NCI-H345 treated with DMSO at 0.1 percent for 48 hours (cell line): ENCODE measurements around the gene HIC1.
A peak's percentile ranks its signal among the peaks of the same experiment; 100 is the strongest.
"Not testable (repeated sequence)": the region's sequence is repeated elsewhere in the genome, so short reads cannot be mapped to it uniquely, and the experiment has no call there.

Source experiments
- DNase-seq: peaks from one replicate; lab custom pipeline; 2025; ENCODE audit not compliant: unreplicated experiment; lab: John Stamatoyannopoulos, UW

The HIC1 gene, protein sequence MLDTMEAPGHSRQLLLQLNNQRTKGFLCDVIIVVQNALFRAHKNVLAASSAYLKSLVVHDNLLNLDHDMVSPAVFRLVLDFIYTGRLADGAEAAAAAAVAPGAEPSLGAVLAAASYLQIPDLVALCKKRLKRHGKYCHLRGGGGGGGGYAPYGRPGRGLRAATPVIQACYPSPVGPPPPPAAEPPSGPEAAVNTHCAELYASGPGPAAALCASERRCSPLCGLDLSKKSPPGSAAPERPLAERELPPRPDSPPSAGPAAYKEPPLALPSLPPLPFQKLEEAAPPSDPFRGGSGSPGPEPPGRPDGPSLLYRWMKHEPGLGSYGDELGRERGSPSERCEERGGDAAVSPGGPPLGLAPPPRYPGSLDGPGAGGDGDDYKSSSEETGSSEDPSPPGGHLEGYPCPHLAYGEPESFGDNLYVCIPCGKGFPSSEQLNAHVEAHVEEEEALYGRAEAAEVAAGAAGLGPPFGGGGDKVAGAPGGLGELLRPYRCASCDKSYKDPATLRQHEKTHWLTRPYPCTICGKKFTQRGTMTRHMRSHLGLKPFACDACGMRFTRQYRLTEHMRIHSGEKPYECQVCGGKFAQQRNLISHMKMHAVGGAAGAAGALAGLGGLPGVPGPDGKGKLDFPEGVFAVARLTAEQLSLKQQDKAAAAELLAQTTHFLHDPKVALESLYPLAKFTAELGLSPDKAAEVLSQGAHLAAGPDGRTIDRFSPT

DNA sequence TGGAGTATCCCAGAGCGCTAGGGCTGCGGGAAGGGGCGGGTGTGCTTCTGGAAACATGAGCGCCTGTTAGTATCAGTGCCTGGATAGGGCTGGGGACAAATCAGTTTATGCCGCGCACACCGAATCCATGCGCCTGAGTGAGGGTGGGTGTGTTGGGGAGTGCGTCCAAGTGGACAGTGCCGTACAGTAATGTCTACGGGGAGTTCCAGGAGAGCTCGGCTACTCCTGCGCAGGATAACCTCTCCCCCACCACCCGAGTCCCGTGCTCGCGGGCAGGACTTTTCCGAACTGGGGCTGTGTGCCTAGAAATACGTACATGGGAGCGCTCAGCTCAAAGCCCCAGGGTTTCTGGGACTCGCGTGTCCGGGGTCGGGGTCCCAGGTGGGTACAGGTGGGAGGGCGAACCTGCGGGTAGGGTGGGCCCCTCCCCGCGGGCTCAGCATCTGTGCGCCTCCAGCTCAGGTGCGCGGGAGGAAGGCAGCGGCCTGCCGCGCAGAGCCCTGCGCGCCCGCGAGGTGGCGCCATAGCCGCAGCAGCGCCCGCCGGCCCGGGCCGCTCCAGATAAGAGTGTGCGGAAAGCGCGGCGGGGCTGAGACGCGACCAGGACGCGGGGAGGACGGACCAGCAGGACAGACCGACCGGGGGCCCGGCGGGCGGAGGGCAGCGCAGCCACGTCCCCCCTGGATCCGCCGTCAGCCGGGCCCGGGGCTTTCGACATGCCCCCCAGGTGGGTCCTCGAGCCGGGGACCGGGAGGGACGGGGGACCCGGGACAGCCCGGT lies at the start of gene HIC1:
Gene HIC1, plus strand, starts transcription at position 592 of the 780 bp plus-strand sequence. CDS start 1,588 bp downstream, outside the sequence.
- DNase-seq, result peak; percentile 28

DNA sequence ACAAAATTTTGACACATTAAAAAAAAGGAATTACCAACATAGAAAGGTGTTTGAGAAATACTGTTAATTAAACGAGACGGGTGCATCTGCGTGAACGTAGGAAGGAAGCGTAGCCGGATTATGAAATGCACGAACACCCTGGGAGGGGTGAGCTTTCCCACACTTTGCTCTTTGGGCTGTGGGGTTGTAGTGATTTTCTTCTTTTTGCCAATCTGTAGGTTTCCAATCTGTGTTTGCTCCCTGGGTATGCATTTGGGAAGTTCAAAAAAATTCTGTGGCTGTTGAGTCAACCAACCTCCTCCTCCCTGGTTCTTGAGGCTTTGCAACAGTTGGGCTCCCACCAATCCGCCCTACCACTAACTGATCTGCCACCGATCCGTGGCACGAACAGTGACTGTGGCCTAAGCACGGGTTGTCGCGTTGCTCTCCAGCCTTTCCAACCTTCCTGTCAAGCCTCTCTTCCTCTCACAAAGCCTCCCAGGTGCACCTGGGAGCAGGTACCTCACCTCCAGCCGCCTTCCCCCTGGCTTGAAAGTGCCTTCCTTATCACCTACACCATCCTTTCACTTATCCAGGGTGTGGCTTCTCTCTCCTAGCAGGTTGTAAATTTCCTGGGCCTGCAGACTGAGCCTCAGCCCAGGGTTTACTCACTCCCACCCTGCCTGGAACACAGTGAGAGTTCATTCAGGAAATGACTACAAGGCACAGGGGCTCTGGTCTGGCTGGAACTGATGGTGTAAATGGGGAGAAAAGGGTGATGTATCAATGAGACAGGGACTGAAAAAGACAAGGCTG lies 46.4 kb upstream of the HIC1 start:
- no peak for DNase-seq

DNA sequence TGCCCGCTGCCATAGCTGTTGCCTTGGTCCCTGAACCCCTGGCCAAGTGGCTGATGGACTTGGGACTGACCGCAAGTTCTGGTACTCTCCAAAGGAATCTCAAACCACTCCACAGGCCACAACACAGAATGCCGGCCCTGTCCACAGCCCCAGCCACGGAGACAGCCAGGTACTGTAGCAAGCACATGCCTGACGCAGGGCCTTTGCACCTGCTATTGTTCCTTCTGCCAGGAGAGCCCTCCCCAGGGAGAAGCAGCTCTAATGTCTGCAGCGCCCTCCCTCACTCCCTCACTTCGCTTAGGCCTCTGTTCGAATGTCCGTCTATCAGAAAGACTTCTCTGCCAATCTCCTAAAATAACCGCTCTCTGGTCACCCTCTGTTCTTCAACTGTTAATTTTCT lies 45.2 kb upstream of the HIC1 start:
- DNase-seq, result no peak

DNA sequence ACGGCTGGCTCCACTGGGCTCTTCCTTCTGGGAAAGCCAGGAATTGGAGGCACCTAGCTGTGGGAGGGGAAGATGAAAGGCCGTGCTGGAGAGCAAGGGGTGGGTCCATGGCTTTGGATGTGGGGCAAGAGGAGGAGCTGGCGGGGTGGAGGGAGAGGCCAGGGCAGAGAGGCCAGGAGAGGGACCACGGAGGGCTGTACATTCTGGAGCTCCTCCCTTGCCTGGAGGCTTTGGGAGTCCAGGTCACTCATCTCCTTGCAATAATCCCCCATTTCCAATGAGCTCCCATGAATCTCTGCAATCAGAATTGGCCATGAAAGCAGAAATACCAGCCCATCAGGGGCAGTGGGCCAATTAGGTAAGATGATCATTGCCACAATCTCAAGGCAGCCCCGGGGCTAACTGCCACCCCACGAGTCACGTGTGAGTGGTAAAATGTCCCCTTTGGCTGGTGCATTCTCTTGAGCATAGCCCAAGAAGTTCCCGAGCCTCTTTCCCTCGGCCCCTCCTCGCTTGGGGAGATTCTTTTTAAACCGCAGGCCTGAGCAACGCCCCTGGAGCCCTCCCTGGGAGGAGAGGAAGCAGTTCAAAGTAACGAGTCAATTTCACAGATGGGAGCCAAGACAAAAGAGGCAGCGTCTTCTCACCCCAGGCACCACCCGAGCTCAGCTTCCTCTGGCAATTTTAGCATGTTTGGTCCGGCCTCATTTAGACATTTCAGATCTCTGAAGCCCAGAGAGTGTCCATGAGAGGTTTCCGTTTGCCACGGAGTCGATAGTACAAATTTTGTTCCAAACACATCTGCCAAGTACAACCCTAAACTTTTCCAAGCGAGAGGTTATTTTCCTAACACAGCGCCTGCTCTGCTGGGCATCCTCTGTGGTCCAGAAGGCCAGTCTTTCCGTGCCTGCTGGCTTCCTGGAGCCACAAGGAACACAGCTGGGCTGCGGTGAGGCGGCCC lies 43.2 kb upstream of the HIC1 start:
- no peak for DNase-seq

DNA sequence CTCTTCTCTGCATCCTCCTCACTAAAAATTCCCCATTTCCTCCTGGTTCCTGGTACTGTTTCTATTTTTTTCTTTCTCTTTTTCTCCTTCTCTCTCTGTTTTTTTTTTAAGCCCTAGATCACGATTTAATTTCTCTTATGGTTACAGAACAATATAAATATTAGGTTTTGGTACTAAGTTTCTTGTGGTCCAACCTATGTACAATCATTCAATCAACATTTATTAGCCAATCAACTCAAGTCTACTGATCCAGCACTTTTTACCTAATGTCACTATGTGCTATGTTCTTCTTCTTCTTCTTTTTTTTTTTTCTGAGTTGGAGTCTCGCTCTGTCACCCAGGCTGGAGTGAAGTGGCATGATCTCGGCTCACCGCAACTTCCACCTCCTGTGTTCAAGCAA lies 42.4 kb upstream of the HIC1 start:
- no peak for DNase-seq

DNA sequence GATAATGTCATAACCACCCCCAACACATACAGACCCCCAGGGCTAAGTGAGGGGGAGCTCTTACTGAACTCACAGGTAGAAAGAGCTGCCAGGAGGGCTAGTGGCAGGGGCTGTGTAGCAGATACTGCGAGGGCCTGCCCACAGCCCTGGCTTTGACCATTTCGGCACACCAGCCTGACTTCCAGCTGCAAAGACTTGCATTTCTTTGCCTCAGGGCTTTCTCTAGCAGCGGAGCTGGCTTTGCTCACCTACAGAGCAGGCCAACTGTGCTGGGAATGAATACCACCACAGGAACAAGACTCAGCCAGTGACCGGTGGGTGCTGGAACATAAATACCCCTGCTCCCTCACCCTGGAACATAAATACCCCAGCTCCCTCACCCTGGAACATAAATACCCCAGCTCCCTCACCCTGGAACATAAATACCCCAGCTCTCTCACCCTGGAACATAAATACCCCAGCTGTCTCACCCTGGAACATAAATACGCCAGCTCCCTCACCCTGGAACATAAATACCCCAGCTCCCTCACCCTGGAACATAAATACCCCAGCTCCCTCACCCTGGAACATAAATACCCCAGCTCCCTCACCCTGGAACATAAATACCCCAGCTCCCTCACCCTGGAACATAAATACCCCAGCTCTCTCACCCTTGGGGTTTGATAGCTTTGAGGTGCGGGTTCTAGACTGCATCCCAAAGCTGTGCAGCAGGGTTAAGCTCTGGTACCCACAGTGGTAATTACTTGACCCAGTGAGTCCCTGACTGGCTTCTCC lies 41.5 kb upstream of the HIC1 start:
- not testable (repeated sequence) for DNase-seq

DNA sequence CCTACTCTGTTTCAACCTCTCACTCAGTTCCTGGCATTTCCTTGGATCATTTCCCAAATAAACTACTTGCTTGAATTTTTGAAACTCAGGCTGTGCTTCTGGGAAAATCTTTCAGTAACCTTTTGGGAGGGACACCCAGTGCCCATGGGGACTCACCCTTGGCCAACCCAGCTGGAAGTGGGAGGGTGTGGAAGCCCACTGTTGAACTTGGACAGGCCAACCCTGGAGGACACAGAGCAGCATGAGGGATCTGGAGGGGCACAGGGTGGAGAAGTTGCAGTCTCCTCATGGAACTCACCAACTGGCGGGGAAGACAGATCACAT lies 40.9 kb upstream of the HIC1 start:
- DNase-seq, result no peak

DNA sequence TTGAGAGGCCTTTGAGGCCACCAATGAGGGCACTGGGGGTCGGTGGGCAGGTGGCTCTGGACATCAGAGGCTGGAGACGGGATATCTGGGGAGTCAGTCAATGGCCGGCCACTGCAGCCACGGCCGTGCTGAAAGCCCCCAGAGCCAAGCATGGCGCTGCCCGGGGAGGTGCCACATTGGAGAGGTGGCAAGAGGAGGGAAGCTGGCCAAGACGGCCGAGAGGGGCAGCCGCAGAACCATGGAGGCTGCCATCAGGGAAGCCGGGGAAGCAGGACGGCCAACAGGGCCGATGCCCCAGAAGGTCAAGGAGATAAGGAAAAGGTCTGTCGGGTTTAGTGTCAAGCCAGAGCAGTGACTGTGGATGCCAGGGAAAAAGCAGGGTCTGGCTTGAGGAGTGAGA lies 39.6 kb upstream of the HIC1 start:
- no peak for DNase-seq

DNA sequence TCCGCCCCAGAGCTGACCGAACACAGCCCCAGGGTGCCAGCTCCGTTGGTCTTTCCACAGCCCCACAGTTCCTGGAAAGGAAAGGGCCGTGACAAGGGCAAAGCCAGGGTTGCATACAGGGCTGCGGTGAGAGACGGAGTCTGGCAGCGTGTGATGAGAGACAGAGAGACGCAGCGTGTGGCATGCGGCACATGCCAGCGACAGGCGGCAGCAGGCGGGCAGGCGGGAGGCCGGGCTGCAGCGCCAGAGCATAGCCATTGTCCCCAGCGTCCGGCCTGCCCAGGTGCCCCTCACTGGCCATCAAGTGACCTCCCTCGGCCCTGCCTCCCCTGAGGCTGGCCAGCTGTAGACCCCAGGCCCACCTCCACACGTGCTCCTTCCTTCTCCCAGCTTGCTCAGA lies 38.4 kb upstream of the HIC1 start:
- DNase-seq, result no peak

DNA sequence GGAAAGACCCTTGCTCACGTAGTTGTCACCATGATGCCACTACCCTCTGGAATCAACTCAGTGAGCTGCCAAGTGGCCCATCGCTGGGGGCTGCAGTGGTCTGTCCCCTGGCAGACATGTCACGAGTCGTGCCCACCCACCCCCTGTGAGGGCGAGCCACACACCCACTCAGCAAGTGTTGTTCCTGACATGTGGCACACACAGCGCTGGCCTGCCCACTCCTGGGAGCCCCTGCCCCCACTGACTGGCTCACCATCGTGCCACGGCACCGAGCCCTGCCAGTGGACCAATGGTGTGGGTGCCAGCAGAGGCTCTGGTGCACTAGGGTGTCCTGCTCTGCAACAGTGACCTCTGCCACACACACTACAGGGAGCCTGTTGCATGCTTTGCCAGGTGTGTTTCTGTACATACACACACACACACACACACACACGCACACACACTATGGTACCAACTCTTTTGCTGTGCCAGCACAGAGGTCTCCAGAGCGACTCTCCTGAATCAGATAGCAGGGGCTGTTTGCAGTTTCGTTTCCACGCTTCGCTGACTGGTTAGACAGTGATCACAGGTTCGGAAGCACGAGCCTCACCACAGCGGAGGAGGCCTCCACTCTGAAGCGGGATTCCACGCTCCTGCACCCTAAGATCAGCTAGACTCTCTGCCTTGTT lies 37.5 kb upstream of the HIC1 start:
- no peak for DNase-seq

DNA sequence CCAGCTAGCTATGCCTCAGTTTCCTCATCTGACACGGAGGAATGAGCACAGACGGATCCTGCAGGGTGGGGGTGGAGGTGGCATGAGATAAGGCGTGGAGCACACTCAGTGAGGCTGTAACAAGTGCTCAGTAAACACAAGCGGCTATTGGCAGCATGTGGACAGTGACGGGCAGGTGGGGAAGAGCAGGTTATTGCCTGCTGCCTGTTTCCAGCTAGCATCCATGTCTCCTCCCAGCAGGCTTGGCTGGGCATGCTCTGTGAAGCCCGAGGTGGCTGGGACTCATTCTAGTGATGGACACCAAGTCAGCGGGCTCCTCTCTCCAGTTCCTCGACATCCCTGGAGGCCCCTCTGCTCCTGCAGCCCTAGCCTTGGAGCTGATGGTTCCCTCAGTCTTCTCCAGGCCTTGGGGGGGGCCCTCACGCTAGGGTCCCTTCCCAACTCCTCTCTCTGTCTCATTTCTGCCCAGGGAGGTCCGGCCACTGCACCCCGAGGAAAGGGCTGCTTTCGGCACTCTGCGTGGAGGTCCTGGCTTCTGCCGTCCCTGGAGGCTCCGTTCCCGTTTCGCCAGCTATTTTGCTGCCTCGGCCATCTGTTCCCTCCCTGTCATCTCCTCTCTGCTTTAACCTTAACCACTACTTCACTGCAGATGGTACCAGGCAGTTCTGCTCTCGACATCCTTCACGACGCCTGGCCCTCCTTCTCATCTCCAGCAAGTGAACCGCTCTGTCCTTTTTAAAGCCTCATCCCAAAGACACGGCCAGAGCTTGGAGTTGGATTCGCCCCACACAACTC lies 36.0 kb upstream of the HIC1 start:
- DNase-seq, result peak; percentile 22

DNA sequence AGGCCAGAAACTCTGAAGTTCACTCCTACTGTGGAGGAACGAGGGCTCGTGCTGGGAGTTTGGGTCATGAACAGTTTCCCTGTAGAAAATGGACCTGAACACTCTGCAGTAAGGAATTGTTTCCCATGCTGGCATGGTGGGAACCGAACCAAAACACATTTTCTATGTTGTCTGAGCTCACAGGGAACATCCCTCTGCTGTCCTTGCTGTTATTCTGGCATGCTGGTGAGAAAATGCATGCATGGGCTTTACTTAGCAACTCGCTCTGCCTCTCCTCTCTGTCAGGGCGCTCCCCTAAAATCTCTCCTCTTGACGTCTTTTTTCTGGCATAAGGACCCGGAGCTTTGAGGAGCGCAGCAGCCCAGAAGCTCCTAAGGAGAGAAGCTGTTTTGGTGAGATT lies 35.2 kb upstream of the HIC1 start:
- no peak for DNase-seq

DNA sequence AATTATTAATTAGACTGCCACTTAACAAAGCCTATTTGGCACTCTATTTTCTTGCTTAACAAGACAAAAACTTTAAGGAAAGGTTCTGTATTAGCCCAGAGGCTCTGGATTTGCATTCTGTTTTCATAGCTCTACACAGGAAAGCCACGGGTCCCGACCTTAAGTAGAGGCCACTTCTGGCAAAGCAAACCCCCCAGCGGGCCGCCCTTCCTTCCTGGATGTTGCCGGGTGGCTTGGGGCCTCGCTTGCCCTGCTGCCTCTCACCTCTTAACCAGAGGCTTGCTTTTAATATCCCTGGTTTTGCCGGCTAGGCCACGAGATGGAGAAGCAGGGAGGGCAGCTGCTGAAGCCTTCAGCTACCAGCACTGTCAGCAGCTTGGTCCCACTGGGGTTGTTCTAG lies 34.2 kb upstream of the HIC1 start:
- DNase-seq, result no peak

DNA sequence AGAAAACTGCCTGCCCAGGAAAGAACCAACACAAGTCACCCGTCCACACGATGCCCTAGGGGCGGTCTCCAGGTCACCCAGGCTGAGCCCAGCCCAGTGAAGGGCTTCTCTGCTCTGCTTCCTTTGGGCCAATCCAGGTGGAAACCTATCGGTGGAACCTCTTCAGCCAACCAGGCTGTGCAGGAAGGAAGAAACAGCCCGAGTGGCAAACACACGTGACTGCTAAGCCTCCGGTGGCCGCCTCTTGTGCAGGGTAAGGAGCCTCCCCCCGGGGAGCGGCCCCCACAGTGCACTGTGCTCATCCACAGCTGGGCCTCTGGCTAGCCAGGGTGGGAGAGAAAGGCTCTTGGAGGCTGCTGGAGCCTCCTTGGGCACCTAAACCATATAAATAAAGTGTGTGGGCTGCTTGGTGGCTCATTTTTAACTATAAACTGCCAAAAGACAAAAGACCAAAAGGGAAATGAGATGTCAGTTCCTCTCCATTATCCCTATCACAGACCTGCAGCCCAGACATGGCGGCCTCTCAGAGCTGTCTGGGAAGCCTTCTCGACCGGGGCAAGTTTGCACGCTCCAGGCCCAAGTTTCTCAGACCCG lies 32.2 kb upstream of the HIC1 start:
- DNase-seq, result no peak

DNA sequence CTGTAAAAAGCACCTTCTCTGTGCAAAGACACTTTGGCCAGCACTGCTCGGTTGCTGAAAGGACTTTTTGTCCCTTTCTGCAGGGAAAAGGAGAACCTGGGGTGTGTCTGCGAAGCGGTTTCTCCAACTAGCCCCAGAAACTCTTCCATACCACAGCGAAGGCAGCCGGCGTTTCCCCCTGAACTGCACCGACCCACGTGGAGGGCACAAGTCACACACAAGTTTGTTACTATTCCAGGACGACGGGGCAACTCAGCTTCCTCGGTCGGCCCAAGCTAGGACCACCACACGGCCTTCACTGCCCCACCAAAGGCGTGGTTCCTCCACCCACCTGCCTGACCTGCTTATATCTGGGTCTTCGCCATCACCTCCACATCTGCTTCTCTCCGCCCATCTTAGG lies 31.6 kb upstream of the HIC1 start:
- DNase-seq, result no peak

DNA sequence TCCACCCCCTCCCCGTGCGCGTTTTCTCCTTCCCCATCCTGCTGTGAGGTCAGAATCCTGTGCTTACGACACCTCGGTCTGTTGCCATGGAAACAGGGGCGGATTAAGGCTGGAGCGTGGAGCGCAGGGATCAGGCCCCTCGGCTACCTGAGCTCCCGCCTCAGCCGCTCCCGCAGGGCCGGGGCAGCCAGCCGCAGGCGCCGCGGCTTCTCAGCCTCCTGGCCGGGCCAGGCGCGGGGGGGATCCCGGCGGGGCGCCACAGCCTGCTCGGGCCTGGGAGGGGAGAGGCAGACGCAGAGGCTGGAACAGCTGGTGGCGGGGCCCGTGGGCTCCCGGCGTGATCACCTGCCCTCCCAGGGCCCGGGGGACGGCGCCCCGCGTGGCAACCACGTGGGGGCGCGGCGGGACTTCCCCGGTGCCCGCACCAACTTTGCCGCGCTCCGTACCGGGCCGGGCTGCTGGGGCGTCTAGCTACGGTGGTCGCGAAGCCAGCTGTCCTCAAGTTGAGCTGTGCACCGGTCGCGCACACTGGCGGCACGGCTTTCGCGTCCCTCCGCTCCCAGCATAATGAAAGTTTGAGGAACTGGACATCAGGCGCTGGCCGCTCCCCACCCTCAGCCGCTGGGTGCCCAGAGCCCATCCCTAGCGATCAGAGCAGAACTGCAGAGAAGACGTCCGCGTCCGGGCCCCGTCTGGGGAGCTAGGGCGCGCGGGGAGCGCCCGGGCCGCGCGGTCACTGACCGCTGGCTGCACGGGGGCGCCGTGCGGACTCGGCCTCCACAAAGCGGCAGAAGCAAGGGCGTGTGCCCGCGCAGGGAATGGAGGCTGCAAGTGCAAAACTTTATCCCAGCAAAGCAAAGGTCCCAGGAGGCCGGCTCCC lies 31.0 kb upstream of the HIC1 start:
- DNase-seq, result no peak
